HG03280 (cell line): ENCODE measurements around the gene VANGL1.
"Not testable (repeated sequence)": the region's sequence is repeated elsewhere in the genome, so short reads cannot be mapped to it uniquely, and the experiment has no call there.

Experiments used
- ATAC-seq: cut with Tn5 transposase; IDR thresholded peaks from one replicate; pipeline ENCODE4 v1.9.1; 2021; ENCODE audit warnings: mild to moderate bottlenecking, moderate library complexity; ENCODE audit not compliant: unreplicated experiment

Gene VANGL1

GRCh38 chr1:115641762-115642167, at the start of gene VANGL1:
Gene VANGL1 (plus strand): TSS chr1:115641970. CDS start chr1:115651414, 9,444 bp downstream.
- peak; percentile 64 for ATAC-seq

GRCh38 chr1:115592264-115592663, 49.5 kb upstream of the VANGL1 start:
- ATAC-seq: no peak

GRCh38 chr1:115593365-115594259, 48.2 kb upstream of the VANGL1 start:
- no peak for ATAC-seq

- no peak for ATAC-seq
Observed at GRCh38 chr1:115594600-115594999, 47.2 kb upstream of the VANGL1 start.

GRCh38 chr1:115595279-115596079, 46.3 kb upstream of the VANGL1 start:
- no peak for ATAC-seq

- ATAC-seq: no peak
Observed at GRCh38 chr1:115596080-115596780, 45.5 kb upstream of the VANGL1 start.

- no peak for ATAC-seq
Observed at GRCh38 chr1:115604508-115604907, 37.3 kb upstream of the VANGL1 start.

GRCh38 chr1:115606305-115606704, 35.5 kb upstream of the VANGL1 start:
- ATAC-seq: no peak

- no peak for ATAC-seq
Observed at GRCh38 chr1:115609021-115609420, 32.7 kb upstream of the VANGL1 start.

GRCh38 chr1:115613767-115614166, 28.0 kb upstream of the VANGL1 start:
- ATAC-seq: no peak

- no peak for ATAC-seq
Observed at GRCh38 chr1:115620453-115620852, 21.3 kb upstream of the VANGL1 start.

GRCh38 chr1:115620950-115621349, 20.8 kb upstream of the VANGL1 start:
- ATAC-seq: no peak

GRCh38 chr1:115624859-115625258, 16.9 kb upstream of the VANGL1 start:
- no peak for ATAC-seq

GRCh38 chr1:115630342-115630741, 11.4 kb upstream of the VANGL1 start:
- no peak for ATAC-seq

- no peak for ATAC-seq
Observed at GRCh38 chr1:115632251-115633026, 9.3 kb upstream of the VANGL1 start.

- not testable (repeated sequence) for ATAC-seq
Observed at GRCh38 chr1:115633606-115634005, 8.2 kb upstream of the VANGL1 start.

GRCh38 chr1:115637247-115637646, 4.5 kb upstream of the VANGL1 start:
- ATAC-seq: not testable (repeated sequence)

- no peak for ATAC-seq
Observed at GRCh38 chr1:115640384-115640783, 1.4 kb upstream of the VANGL1 start.

- peak; percentile 56 for ATAC-seq
Observed at GRCh38 chr1:115642168-115643072, 650 bp downstream of the VANGL1 start.
